GM12878 (cell line): ENCODE data around the gene OR6K3.

ENCODE experiments used
- CEBPB ChIP-seq, 2 experiments: fragments of 150-350 bp in 1 of 2; IDR thresholded peaks; 2 replicates each; pipeline ENCODE4 v1.6.1; 2012 to 2014; ENCODE audit warnings: low read depth in 2 of 2, low read length in 2 of 2, borderline replicate concordance in 1 of 2, inconsistent platforms in 1 of 2
- RCOR1 ChIP-seq: conservative IDR thresholded peaks from 2 replicates; pipeline ENCODE4 v1.6.1; 2012; ENCODE audit warnings: low read depth, low read length, improper control_type of control experiment
- TCF7 ChIP-seq: IDR thresholded peaks from 2 replicates; pipeline ENCODE4 v1.6.1; 2014; ENCODE audit warnings: antibody characterized with exemption, borderline replicate concordance
- YBX1 ChIP-seq: fragments of 450-650 bp; IDR thresholded peaks from 2 replicates; pipeline ENCODE4 v1.6.1; 2016; ENCODE audit warnings: antibody characterized with exemption
- ZNF274 ChIP-seq: IDR thresholded peaks from one replicate; pipeline ENCODE4 v1.8.0; 2011; ENCODE audit not compliant: insufficient read length, insufficient read depth
- TF ChIP-seq, protein P1 (sequence below), 3 experiments: IDR thresholded peaks in 2 of 3; conservative IDR thresholded peaks in 1 of 3; 2 replicates each; pipeline ENCODE4 v1.5.1; 2011; ENCODE audit warnings: low read depth in 3 of 3, low read length in 3 of 3, mild to moderate bottlenecking in 3 of 3, control low read depth in 2 of 3, moderate library complexity in 2 of 3, inconsistent platforms in 1 of 3, mixed read lengths in 1 of 3; ENCODE audit not compliant: control insufficient read depth in 2 of 3, insufficient read depth in 1 of 3; ENCODE audit errors: extremely low read depth in 1 of 3

DNA sequence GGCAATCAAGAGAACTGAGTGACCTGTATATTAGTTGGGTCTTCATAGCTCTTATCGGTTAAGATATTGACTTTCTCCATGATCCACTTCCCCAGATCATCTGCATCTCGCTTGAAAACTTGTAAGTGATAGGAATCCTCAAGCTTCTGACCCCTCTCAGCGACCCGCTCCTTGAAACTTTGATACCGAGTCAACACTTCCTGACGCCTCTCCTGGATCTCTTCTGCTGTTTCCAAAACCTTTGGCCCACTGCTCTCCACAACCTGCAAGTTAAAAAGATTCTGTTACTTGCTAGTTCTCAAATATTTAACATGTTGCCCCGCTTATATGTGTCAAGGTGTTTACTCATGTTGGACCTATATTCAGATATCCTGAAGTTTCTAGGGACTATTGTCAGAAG is 35.4 kb downstream of the OR6K3 start:
- TF ChIP-seq, protein P1, sequence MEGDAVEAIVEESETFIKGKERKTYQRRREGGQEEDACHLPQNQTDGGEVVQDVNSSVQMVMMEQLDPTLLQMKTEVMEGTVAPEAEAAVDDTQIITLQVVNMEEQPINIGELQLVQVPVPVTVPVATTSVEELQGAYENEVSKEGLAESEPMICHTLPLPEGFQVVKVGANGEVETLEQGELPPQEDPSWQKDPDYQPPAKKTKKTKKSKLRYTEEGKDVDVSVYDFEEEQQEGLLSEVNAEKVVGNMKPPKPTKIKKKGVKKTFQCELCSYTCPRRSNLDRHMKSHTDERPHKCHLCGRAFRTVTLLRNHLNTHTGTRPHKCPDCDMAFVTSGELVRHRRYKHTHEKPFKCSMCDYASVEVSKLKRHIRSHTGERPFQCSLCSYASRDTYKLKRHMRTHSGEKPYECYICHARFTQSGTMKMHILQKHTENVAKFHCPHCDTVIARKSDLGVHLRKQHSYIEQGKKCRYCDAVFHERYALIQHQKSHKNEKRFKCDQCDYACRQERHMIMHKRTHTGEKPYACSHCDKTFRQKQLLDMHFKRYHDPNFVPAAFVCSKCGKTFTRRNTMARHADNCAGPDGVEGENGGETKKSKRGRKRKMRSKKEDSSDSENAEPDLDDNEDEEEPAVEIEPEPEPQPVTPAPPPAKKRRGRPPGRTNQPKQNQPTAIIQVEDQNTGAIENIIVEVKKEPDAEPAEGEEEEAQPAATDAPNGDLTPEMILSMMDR (IDR thresholded peaks at IDR 0.05 in 2 of 3, conservative IDR thresholded peaks at IDR 0.05 in 1 of 3; ENCODE audit: control insufficient read depth in 2 of 3, extremely low read depth in 1 of 3, insufficient read depth in 1 of 3, low read depth in 3 of 3, low read length in 3 of 3), result no peak
- TF ChIP-seq TCF7, result no peak
- no peak for TF ChIP-seq RCOR1
- no peak for TF ChIP-seq CEBPB (IDR thresholded peaks at IDR 0.05; ENCODE audit: borderline replicate concordance in 1 of 2, low read depth in 2 of 2, low read length in 2 of 2)
- TF ChIP-seq YBX1, result no peak
- TF ChIP-seq ZNF274, result no peak
